GM19239 (cell line): ENCODE data around the gene PRKAG1.

Source experiments
- DNase-seq: peaks from one replicate; pipeline ENCODE4 v3.0.0; 2011; ENCODE audit warnings: low spot score; ENCODE audit not compliant: insufficient read length
- FAIRE-seq: peaks from 2 replicates; lab custom pipeline; 2011; peaks lifted over from hg19 to GRCh38; lab: Jason Lieb, UNC

The PRKAG1 gene

GRCh38 chr12:49050507-49051372 lies 32.2 kb upstream of the PRKAG1 start:
- no peak for FAIRE-seq

GRCh38 chr12:49049566-49050224 lies 31.1 kb upstream of the PRKAG1 start:
- DNase-seq (no peak), FAIRE-seq (no peak)

More at GRCh38 chr12:49050507-49051372, 32.2 kb upstream of the PRKAG1 start:
- no peak for DNase-seq

- no peak for FAIRE-seq
- DNase-seq: no peak
These were observed 30.4 kb upstream of the PRKAG1 start for GRCh38 chr12:49048953-49049352.

- FAIRE-seq (no peak), DNase-seq (no peak)
These were observed 27.7 kb upstream of the PRKAG1 start for GRCh38 chr12:49046129-49046895.

- no peak for FAIRE-seq
- DNase-seq: no peak
These were observed 26.1 kb upstream of the PRKAG1 start for GRCh38 chr12:49044660-49045059.

- peak; percentile 77 for DNase-seq
- peak; percentile 52 for FAIRE-seq
These were observed 25.3 kb upstream of the PRKAG1 start for GRCh38 chr12:49043856-49044258.

GRCh38 chr12:49043241-49043640 lies 24.7 kb upstream of the PRKAG1 start:
- FAIRE-seq (no peak), DNase-seq (no peak)

- FAIRE-seq: no peak
- DNase-seq: no peak
These were observed 23.4 kb upstream of the PRKAG1 start for GRCh38 chr12:49041881-49042484.

GRCh38 chr12:49041036-49041880 lies 22.7 kb upstream of the PRKAG1 start:
- FAIRE-seq (no peak), DNase-seq (no peak)

GRCh38 chr12:49040364-49040855 lies 21.8 kb upstream of the PRKAG1 start:
- no peak for FAIRE-seq

GRCh38 chr12:49039421-49040363 lies 21.1 kb upstream of the PRKAG1 start:
- no peak for FAIRE-seq
- no peak for DNase-seq

More at GRCh38 chr12:49040364-49040855, 21.8 kb upstream of the PRKAG1 start:
- no peak for DNase-seq

- DNase-seq (no peak), FAIRE-seq (no peak)
These were observed 19.8 kb upstream of the PRKAG1 start for GRCh38 chr12:49038291-49038955.

GRCh38 chr12:49037947-49038237 lies 19.3 kb upstream of the PRKAG1 start:
- no peak for FAIRE-seq

GRCh38 chr12:49037111-49037946 lies 18.8 kb upstream of the PRKAG1 start:
- DNase-seq (no peak), FAIRE-seq (no peak)

More at GRCh38 chr12:49037947-49038237, 19.3 kb upstream of the PRKAG1 start:
- DNase-seq: no peak

GRCh38 chr12:49036029-49036428 lies 17.5 kb upstream of the PRKAG1 start:
- no peak for FAIRE-seq
- no peak for DNase-seq

GRCh38 chr12:49034286-49034622 lies 15.7 kb upstream of the PRKAG1 start:
- FAIRE-seq (no peak), DNase-seq (no peak)
